AG20443 (cell line): ENCODE data around the gene CCDC187.
A peak's percentile ranks its signal among the peaks of the same experiment; 100 is the strongest.
"Not testable (repeated sequence)": the region's sequence is repeated elsewhere in the genome, so short reads cannot be mapped to it uniquely, and the experiment has no call there.

Experiments
- DNase-seq: peaks from one replicate; pipeline ENCODE4 v3.0.0; 2012; ENCODE audit warnings: low spot score, mixed read lengths

Gene CCDC187

GRCh38 chr9:136239135-136239982 is 64.5 kb downstream of the CCDC187 start:
- DNase-seq = no peak

GRCh38 chr9:136238342-136238732 is 65.6 kb downstream of the CCDC187 start:
- no peak for DNase-seq

- DNase-seq = no peak
Observed at GRCh38 chr9:136237486-136238341, 66.2 kb downstream of the CCDC187 start.

GRCh38 chr9:136236471-136237410 is 67.2 kb downstream of the CCDC187 start:
- not testable (repeated sequence) for DNase-seq

- no peak for DNase-seq
Observed at GRCh38 chr9:136235709-136236455, 68.0 kb downstream of the CCDC187 start.

GRCh38 chr9:136235171-136235570 is 68.7 kb downstream of the CCDC187 start:
- DNase-seq = no peak

GRCh38 chr9:136234597-136234996 is 69.3 kb downstream of the CCDC187 start:
- no peak for DNase-seq

- no peak for DNase-seq
Observed at GRCh38 chr9:136233868-136234267, 70.0 kb downstream of the CCDC187 start.

- DNase-seq = no peak
Observed at GRCh38 chr9:136233411-136233810, 70.5 kb downstream of the CCDC187 start.

- no peak for DNase-seq
Observed at GRCh38 chr9:136232969-136233368, 70.9 kb downstream of the CCDC187 start.

GRCh38 chr9:136231478-136232297 is 72.2 kb downstream of the CCDC187 start:
- DNase-seq = no peak

GRCh38 chr9:136230773-136231172 is 73.1 kb downstream of the CCDC187 start:
- no peak for DNase-seq

- no peak for DNase-seq
Observed at GRCh38 chr9:136230365-136230764, 73.5 kb downstream of the CCDC187 start.

- no peak for DNase-seq
Observed at GRCh38 chr9:136229096-136230065, 74.5 kb downstream of the CCDC187 start.

- peak; percentile 61 for DNase-seq
Observed at GRCh38 chr9:136228107-136228875, 75.6 kb downstream of the CCDC187 start.

- DNase-seq = no peak
Observed at GRCh38 chr9:136226680-136227407, 77.0 kb downstream of the CCDC187 start.
